Rectal smooth muscle tissue (tissue), 1 donor: ENCODE data around the gene TSPAN33.
"Not testable (repeated sequence)": the region's sequence is repeated elsewhere in the genome, so short reads cannot be mapped to it uniquely, and the experiment has no call there.

Experiments used
- H3K27ac ChIP-seq: one replicate; pipeline ENCODE4 v1.7.0; 2013; ENCODE audit warnings: low read depth, low read length, inconsistent platforms
- H3K27me3 ChIP-seq: one replicate; pipeline ENCODE4 v1.7.0; 2013; ENCODE audit warnings: low read length; ENCODE audit not compliant: control insufficient read depth, insufficient read depth
- H3K36me3 ChIP-seq: one replicate; pipeline ENCODE4 v1.7.0; 2013; ENCODE audit warnings: low read length; ENCODE audit not compliant: control insufficient read depth, insufficient read depth
- H3K4me1 ChIP-seq: one replicate; pipeline ENCODE4 v1.7.0; 2013; ENCODE audit warnings: low read length; ENCODE audit not compliant: control insufficient read depth, insufficient read depth
- H3K4me3 ChIP-seq: one replicate; pipeline ENCODE4 v1.7.0; 2013; ENCODE audit warnings: low read length
- H3K9ac ChIP-seq: one replicate; pipeline ENCODE4 v1.7.0; 2013; ENCODE audit warnings: low read length

TSPAN33 gene

DNA sequence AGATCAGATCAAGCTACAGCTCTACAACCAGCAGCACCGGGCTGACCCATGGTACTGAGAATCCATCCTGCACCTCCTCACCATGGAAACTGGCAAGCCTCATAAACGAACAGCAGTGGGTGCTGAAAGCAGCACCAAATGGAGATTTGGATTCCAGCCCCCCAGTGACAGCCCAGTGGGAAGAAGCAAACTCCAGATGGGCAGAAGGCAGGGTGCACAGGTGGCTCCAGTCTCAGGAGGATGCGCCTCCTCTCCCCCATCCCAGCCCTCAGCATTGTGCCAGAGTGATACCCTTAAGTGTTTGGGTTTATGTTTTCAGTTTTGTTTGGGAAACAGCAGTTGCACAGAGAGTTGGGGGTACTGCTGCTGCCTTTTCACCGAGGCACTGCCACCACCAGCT, 23.3 kb downstream of the TSPAN33 start:
- Histone ChIP-seq H3K9ac (no peak overlapping the region), H3K4me3 (no peak overlapping the region), H3K4me1 (peaks cover 7% of the 10 kb centered on the region), H3K27ac (no peak overlapping the region), H3K27me3 (no peaks in the 10 kb centered on the region), H3K36me3 (no peaks in the 10 kb centered on the region)

DNA sequence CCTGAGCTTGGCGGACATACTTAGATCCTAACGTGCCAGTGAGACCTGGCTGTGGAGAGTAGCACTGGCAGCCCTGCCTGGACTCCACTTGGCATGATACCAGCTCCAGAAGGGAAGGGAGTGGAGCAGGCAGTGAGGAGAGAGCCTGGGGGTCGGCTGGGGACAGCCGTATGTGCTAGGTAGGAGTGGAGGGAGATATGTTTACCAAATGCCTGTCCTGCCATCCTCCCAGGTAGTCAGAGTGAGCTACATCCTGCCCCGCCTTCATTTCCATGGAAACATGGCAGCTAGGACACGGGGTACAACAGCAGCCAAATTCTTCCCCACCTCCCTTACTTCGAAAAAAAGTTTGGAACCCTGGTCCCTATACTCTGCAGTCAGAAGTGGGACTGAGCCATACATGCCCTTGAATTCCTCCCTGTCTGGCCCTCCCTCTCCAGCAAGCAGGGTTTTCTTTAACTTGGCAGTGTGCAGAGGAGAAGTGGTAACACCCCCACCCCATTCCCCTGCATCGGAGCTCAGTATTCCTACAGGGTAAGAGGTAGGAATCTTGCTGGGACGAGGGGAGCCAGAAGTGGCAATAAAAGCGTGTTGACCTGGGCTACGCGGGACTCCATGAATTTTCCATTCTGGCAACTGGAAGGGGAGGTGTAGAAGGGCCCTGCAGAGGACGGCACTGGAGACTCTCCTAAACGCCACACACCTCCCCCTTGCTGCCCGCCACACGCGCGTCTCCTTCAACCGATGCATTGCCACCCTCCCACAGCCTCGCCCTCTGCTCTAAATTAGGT, 23.9 kb downstream of the TSPAN33 start:
- Histone ChIP-seq H3K4me1 (peaks cover 7% of the 10 kb centered on the region), H3K27me3 (no peaks in the 10 kb centered on the region), H3K36me3 (no peaks in the 10 kb centered on the region), H3K27ac (no peak overlapping the region), H3K9ac (no peak overlapping the region), H3K4me3 (peak overlapping the region; percentile 44)

- no peak overlapping the region for H3K9ac ChIP-seq
- no peaks in the 10 kb centered on the region for H3K36me3 ChIP-seq
- peaks cover 7% of the 10 kb centered on the region for H3K4me1 ChIP-seq
- H3K27ac ChIP-seq: peak overlapping the region; percentile 0
- peak overlapping the region; percentile 44 for H3K4me3 ChIP-seq
- no peaks in the 10 kb centered on the region for H3K27me3 ChIP-seq
Observed at GRCh38 chr7:129169171-129169671, 24.7 kb downstream of the TSPAN33 start.

DNA sequence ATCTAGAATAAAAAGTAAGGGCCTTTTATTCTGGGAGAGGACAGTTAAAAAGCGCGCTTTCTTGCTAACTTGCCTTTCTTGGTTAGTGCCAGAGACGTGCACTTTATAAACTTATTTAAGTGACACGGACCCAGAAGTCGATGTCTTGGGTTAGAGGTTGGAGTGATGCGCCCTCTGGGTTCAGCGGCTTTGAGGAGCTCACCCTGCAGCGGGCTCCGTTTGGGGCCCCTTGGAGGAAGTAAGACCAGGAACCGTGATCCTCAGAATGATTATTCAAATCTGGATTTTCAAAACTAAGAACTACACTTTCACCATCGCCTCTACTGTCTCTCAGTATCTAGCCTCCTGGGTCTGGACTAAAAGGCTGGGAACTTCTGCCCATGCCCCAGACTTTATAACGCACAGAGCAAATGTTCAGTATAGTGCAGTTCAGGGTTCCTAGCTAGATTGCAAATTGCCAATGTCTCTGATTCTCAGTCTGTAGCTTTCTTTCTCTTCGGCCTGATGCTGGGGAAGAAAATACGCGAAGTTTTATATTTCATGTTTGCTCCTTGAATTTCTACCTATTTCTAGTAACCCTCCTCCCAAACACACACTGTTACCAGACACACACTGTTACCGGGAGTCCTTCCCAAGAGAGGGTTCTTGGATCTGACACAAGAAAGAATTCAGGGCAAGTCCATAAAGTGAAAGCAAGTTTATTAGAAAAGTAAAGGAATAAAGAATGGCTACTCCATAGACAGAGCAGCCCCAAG, 25.4 kb downstream of the TSPAN33 start:
- H3K9ac ChIP-seq: no peak overlapping the region
- H3K36me3 ChIP-seq: no peaks in the 10 kb centered on the region
- H3K27me3 ChIP-seq: no peaks in the 10 kb centered on the region
- H3K27ac ChIP-seq: peak overlapping the region; percentile 0
- H3K4me3 ChIP-seq: peak overlapping the region; percentile 44
- H3K4me1 ChIP-seq: peaks cover 7% of the 10 kb centered on the region

DNA sequence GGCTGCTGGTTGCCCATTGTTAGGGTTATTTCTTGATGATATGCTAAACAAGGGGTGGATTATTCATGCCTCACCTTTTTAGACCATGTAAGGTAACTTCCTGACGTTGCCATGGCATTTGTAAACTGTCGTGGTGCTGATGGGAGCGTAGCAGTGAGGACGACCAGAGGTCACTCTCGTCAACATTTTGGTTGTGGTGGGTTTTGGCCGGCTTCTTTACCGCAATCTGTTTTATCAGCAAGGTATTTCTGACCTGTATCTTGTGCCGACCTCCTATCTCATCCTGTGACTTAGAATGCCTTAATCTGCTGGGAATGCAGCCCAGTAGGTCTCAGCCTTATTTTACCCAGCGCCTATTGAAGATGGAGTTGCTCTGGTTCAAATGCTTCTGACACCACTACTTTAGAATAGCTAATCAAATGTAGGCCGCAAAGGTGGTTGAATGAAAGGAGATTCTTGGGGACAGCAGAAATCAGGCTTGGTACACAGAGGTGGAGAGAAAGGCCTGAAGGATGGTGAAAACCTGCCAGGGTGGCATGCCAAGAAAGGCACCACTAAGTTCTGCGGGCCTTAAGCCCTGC, 26.0 kb downstream of the TSPAN33 start:
- no peaks in the 10 kb centered on the region for H3K27me3 ChIP-seq

GRCh38 chr7:129173861-129174260, 29.4 kb downstream of the TSPAN33 start:
- not testable (repeated sequence) for H3K27ac ChIP-seq, H3K4me1 ChIP-seq, H3K36me3 ChIP-seq, H3K9ac ChIP-seq, H3K4me3 ChIP-seq, H3K27me3 ChIP-seq

More for the DNA sequence above, 26.0 kb downstream of the TSPAN33 start:
- no peaks in the 10 kb centered on the region for H3K36me3 ChIP-seq
- H3K4me3 ChIP-seq: no peak overlapping the region
- peaks cover 7% of the 10 kb centered on the region for H3K4me1 ChIP-seq
- no peak overlapping the region for H3K27ac ChIP-seq
- no peak overlapping the region for H3K9ac ChIP-seq

DNA sequence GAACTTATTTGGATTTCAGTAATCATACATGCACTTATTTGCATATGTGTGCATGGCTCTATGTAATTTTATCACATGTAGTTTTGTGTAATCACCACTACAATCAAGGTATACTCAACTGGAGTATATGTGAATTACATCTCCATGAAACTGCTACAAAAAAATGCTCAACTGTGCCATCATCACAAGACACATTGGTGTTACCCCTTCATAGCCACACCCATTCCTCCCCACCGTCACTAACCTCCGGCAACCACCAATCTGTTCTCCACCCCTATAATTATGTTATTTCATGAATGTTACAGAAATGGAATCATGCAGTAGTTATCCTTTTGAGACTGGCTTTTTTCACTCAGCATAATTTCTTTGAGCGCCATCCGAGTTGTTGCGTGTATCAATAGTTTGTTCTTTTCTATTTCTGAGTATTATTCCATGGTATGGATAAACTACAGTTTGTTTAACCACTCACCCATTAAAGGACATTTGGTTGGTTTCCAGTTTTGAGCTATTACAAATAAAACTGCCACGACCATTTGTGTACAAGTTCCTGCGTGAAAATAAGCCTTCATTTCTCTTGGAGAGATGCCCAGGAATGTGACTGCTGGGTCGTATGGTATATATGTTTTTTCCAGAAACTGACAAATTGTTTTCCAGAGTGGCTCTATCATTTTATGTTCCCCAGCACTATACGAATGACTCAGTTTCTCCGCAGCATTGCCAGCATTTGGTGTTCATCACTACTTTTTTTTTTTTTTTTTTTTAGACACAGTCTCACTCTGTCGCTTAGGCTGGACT, 32.6 kb downstream of the TSPAN33 start:
- Histone ChIP-seq H3K27me3 (no peaks in the 10 kb centered on the region), H3K4me1 (no peaks in the 10 kb centered on the region), H3K36me3 (no peaks in the 10 kb centered on the region)

DNA sequence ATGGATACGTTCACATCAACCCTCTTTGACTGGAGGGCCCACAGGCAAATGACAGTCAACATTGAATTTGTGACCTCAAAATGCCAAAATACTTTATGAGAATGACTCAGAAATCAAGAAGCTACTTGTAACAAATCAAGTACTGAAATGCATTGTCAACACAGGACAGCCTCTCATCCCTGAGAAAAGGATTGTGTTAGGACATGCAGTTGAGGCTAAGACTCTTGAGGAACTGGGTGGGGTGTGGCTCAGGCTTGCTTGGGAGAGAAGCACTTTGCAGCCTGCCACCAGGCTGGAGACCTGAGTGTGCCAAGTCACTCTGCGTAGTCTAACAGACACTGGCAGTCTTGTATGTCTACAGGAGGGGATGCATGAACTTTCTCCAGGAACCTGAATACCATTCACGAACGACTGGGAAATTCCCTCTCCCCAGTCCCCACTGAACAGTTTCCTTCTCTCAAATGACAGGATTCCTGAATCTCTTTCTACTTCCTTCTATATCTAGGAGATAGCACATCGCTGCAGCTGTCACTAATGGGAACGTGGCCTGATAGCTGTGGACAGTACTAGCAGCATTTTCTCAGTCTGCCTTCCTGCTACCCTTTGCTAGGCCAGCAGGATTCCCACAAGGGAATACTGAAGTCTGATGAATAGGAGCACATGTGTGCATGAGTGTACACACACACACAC, 40.6 kb downstream of the TSPAN33 start:
- Histone ChIP-seq H3K4me3 (no peak overlapping the region), H3K27ac (no peak overlapping the region), H3K9ac (no peak overlapping the region), H3K4me1 (no peaks in the 10 kb centered on the region), H3K27me3 (no peaks in the 10 kb centered on the region), H3K36me3 (no peaks in the 10 kb centered on the region)

More for the DNA sequence above, 32.6 kb downstream of the TSPAN33 start:
- Histone ChIP-seq H3K4me3 (no peak overlapping the region), H3K27ac (no peak overlapping the region), H3K9ac (no peak overlapping the region)

- no peaks in the 10 kb centered on the region for H3K36me3 ChIP-seq
- no peaks in the 10 kb centered on the region for H3K27me3 ChIP-seq
- no peaks in the 10 kb centered on the region for H3K4me1 ChIP-seq
- no peak overlapping the region for H3K27ac ChIP-seq
- H3K4me3 ChIP-seq: no peak overlapping the region
- H3K9ac ChIP-seq: no peak overlapping the region
Observed at GRCh38 chr7:129186749-129187260, 42.3 kb downstream of the TSPAN33 start.

DNA sequence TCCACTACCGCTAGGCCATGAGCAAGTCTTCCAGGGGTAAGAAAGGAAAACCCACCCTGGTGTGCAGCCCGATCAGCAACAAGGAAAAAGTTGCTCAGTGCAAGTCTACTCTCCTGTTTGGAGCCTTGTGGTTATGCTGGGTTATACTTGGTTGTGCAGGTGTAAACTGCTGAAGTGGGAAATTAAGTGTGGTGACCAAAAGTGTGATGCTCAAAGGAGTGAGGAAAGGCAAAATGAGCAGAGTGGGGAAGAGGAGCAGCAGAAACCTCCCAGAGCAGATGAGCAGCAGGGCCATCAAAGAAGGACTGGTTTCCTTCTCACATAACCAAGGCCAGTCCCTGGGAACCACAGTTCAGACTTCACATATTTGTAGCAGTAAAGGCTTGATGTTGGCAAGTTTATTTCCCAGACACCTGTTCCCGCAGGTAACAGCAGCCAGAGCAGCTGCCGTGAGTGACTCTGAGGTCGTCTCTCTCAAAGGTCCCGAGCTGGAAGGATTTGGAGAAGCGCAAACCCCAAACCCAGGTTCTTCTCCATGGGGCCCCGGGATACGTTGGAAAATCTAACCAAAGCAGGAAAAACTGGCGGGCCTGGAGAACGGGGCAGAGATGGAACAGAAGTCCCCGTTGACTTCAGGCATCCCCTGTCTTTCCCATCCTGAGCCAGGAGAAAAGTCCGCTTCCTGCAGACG, 43.3 kb downstream of the TSPAN33 start:
- no peaks in the 10 kb centered on the region for H3K27me3 ChIP-seq
- H3K9ac ChIP-seq: no peak overlapping the region
- peak overlapping the region; percentile 70 for H3K4me3 ChIP-seq
- H3K27ac ChIP-seq: no peak overlapping the region
- H3K36me3 ChIP-seq: no peaks in the 10 kb centered on the region
- H3K4me1 ChIP-seq: no peaks in the 10 kb centered on the region

DNA sequence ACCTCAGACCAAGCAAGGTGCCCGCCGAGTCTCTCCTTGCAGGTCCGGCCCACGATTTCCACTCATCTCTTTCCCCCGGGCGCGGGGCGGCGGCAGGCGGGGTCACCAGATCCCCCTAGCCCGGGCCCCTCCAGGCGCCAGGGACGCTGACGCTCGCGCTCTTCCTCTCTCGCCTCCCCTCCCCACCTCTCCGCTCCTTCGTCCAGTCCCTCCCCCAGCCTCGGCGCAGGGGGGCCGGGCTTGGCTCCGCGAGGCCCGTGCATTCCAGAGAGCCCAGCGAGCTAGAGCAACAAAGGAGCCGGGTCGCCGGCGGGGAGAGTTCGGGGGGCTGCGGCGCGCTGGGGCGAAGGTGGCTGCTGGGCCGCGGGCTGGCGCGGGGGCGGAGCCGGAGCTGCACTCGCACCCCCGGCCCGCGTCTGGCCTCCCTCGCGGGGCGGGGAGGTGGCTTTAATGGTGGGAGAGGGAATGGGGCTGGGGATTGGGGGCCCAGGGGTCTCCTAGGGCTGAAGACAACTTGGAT, 43.9 kb downstream of the TSPAN33 start, which contains the start of gene SMO:
Gene SMO, plus strand, starts transcription at position 262 of the 520 bp plus-strand sequence. CDS start 519 bp downstream, outside the sequence.
- H3K27ac ChIP-seq: no peak within 1 kb of the TSS
- no peaks in the 10 kb centered on the region for H3K27me3 ChIP-seq
- H3K36me3 ChIP-seq: no peaks in the 10 kb centered on the region
- H3K9ac ChIP-seq: peak within 1 kb of the TSS; percentile 14
- peak within 1 kb of the TSS; percentile 70 for H3K4me3 ChIP-seq
- no peaks in the 10 kb centered on the region for H3K4me1 ChIP-seq
